ENCODE results near the gene ERBB2. TPM values are rescaled to one million over a fixed set of nuclear protein-coding genes. Genes with fewer than 3 reads are reported as not detected.

Gene ERBB2
- total RNA-seq, 1 experiment from 2014 or later = 216 TPM

- H3K4me2 ChIP-seq (ENCODE audit: insufficient read depth, insufficient read length, low read length) = peak overlapping the region; percentile 50
- no peak overlapping the region for H3K56ac ChIP-seq (ENCODE audit: insufficient read length, low read depth, low read length)
- no CpG with 5 or more reads among the region's 55 CpGs for WGBS (ENCODE audit: extremely low coverage, insufficient read length, low lambda C conversion rate)
- peak overlapping the region; percentile 55 to 78 for H3K4me3 Mint-ChIP-seq
- H2BK15ac ChIP-seq (ENCODE audit: low read depth, low read length) = no peak overlapping the region
- no peaks in the 10 kb centered on the region for H3K79me2 ChIP-seq (ENCODE audit: insufficient read depth, low read length)
- H3K4ac ChIP-seq (ENCODE audit: low read depth, low read length) = no peak overlapping the region
- H4K91ac ChIP-seq (ENCODE audit: insufficient read length, low read depth, low read length) = no peak overlapping the region
- peak overlapping the region; percentile 45 for H3K18ac ChIP-seq (ENCODE audit: insufficient read length, low read depth, low read length)
- no peak overlapping the region for H4K8ac ChIP-seq (replicated peaks; ENCODE audit: insufficient read length, low read depth, low read length)
- H3K9ac ChIP-seq (ENCODE audit: extremely low read depth, insufficient read length, low read length) = no peak overlapping the region
- peaks cover 2% of the 10 kb centered on the region; the same call in 1 of the 2 replicates for H3K4me1 ChIP-seq (ENCODE audit: insufficient read depth, low read length)
- H4K5ac ChIP-seq (ENCODE audit: insufficient read length, low read depth, low read length) = no peak overlapping the region
- H3K27me3 Mint-ChIP-seq (ENCODE audit: low read depth) = peaks cover 22% of the 10 kb centered on the region
- H3T11ph ChIP-seq (ENCODE audit: low read length) = no peak overlapping the region
- H2AK5ac ChIP-seq (ENCODE audit: insufficient read length, low read length) = no peak overlapping the region
- no peaks in the 10 kb centered on the region for H3K27me3 ChIP-seq (ENCODE audit: insufficient read depth, low read length)
- peaks cover 0 to 3% (median 0%) of the 10 kb centered on the region in 3 experiments; a peak in 1 of 7 replicates for H3K36me3 Mint-ChIP-seq (ENCODE audit: insufficient read depth in 1 of 3, low read depth in 3 of 3)
- H3K9me3 ChIP-seq (ENCODE audit: control insufficient read depth, low read depth, low read length) = no peaks in the 10 kb centered on the region
- no peak overlapping the region for H2BK12ac ChIP-seq (ENCODE audit: insufficient read length, low read depth, low read length)
- H3K27ac Mint-ChIP-seq = no peak overlapping the region; a peak in 1 of 7 replicates
- no peak overlapping the region for H3K23ac ChIP-seq (ENCODE audit: insufficient read length, low read depth, low read length)
- H3K23me2 ChIP-seq (ENCODE audit: insufficient read length, low read depth, low read length, poor library complexity, severe bottlenecking) = peaks cover 3% of the 10 kb centered on the region
- no peaks in the 10 kb centered on the region; a peak in 1 of 5 replicates for H3K9me3 Mint-ChIP-seq
- H4K20me1 ChIP-seq (ENCODE audit: control insufficient read depth, insufficient read depth, insufficient read length) = peaks cover 2% of the 10 kb centered on the region
- H2BK20ac ChIP-seq (ENCODE audit: low read depth, low read length, poor library complexity, severe bottlenecking) = no peak overlapping the region
- no peaks in the 10 kb centered on the region for H3K79me1 ChIP-seq (ENCODE audit: insufficient read depth, low read depth, low read length, poor library complexity, severe bottlenecking)
- no peak overlapping the region for H3K27ac ChIP-seq (ENCODE audit: insufficient read length, low read depth, low read length)
- H3K4me1 Mint-ChIP-seq = peaks cover 54 to 58% of the 10 kb centered on the region in 2 experiments
- H2AFZ ChIP-seq (ENCODE audit: low read length) = no peak overlapping the region
- peak overlapping the region; percentile 15; the same call in 1 of the 2 replicates for H3K14ac ChIP-seq (ENCODE audit: insufficient read depth, low read length)
- no peak overlapping the region for H2BK120ac ChIP-seq (ENCODE audit: low read depth, low read length, poor library complexity, severe bottlenecking)
- DNase-seq = peak; percentile 57
- TF ChIP-seq CTCF (conservative IDR thresholded peaks at IDR 0.05) = no peak
- no peak overlapping the region for H2BK5ac ChIP-seq (ENCODE audit: insufficient read length, low read length)
Measured at GRCh38 chr17:39753514-39754160, 53.8 kb downstream of the ERBB2 start.
